Embryonic facial prominence (tissue), 1 donor: Measurements from ENCODE around the gene CHD2.

Experiments used
- DNase-seq: peaks from one replicate; pipeline ENCODE4 v3.0.0-alpha.2; 2016; ENCODE audit errors: extremely low spot score

Gene CHD2

GRCh38 chr15:93066834-93067648 is 166.9 kb downstream of the CHD2 start:
- no peak for DNase-seq

DNA sequence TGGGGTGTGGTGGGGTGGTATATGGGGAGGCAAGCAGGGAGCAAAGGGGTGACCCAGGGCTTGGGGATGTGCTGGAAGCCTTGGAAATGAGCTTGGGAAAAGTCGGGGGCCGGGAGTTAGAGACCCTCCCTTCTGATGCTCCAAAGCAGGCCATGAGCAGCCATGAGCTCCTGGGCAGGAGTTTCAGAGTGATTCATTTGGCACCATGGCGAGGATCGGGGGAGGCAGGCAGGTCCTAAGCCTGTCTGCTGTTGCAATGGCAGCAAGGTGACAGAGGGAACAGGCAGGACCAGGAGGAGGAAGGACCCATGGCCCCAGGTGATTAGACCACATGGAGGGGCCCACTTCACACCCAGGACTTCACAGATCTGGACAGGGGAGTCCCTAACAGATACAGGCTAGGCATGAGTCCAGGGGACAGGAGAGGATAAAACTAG is 167.5 kb downstream of the CHD2 start:
- no peak for DNase-seq

GRCh38 chr15:93068581-93069199 is 168.6 kb downstream of the CHD2 start:
- no peak for DNase-seq

DNA sequence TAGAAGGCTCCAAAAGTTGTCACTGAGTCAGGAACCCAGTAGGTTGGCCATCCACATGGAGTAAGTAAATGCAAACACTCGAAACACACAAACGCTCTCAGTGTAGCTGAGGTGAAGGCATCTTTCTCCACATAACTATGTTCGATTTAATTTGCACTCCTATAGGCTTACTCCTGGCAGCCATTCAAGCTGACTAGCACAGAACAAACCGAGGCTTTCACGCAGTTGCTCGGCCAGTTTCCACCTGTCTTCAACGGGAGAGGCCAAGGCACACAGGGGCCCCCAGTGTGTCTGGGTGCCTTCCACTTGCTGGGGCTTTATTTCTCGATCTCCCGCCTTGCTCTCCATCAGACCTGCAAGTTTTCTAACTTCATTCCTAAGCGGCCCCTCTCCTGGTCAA is 170.0 kb downstream of the CHD2 start:
- no peak for DNase-seq

- DNase-seq = no peak
These were observed 170.6 kb downstream of the CHD2 start for GRCh38 chr15:93070551-93071296.

GRCh38 chr15:93071469-93071936 is 171.4 kb downstream of the CHD2 start:
- no peak for DNase-seq

DNA sequence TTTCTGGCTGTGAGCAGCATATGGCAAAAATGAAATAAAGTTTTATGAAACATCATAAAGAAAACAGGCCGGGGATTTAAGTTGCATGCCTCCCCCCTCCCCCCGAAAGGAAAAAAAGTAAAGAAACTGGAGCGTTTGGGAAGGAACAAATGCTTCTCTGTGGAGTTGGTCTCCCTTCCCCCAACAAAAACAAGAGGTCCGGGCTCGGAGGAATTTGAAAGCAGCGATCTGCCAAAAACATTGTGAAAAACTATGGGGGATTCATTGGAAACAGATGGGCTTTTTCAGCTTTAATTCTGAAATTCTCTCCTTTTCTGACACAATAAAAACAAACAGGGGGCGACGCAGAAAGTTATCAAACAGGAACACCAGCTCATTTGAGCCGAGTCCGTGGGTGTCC is 171.9 kb downstream of the CHD2 start:
- peak; percentile 66 for DNase-seq

DNA sequence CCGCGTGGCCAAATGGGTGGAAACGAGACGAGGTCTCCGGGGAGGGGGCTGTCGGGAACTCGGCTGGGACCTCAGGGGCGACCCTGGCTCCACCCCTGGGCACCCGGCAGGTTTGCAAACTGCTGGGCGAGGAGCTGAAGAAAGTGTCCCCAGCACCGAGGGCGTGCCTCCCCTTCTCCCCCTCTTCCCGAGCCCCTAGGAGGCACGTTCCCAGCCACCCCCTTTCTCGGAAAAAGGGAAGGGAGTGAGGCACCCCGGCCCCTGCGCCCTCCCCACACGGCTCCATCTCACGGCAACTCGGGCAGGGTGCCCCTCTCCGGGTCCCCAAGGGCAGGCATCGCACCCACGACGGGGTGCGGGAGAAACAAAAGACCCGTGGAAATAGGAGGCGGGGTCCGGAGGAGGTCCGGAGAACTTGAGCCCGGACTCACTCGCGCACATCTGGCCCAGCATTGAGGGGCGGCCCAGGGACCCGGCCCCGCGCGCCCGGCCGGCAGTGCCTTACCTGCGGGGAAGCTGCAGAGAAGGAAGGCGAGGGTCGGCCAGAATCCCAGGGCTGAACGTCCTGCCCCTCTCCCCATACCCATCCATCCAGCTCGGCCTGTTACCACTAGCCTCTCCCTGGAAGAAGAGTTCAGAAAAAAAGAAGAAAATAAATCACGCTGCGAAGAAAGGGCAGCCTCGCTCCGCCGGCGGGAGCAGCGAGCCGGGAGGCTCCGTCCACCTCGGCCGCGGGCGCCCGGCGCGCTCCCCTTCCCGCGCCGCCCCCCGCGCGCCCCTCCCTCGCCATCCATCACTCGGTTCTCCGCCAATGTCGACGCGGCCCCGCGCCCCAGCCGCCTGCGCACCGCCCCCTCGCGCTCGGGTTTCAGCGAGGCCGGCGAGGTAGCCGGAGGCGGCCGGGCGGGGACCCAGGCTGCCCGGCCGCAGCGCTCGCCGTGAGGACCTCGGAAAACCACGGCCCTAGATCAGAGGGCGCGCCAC is 172.6 kb downstream of the CHD2 start:
- DNase-seq = peak; percentile 55

GRCh38 chr15:93073465-93073952 is 173.4 kb downstream of the CHD2 start:
- DNase-seq = no peak

DNA sequence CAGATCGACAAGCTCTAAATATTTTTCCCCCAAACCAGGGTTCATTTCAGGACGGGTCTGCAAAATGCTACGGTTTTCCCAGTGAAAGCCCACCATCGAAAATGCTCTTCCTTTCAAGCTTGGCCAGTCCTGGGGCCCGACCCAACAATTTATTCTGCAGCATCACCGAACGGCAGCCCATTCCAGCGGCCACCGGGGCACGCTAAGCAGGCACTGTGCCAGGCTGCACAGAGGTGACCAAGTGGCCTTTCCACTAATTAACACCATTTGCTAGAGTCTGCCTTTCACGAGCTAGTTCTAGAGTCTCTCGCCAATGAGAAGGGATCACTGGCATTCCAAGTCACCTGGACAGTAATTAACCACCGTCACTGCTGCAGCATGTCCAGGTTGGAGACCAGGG is 174.5 kb downstream of the CHD2 start:
- no peak for DNase-seq

DNA sequence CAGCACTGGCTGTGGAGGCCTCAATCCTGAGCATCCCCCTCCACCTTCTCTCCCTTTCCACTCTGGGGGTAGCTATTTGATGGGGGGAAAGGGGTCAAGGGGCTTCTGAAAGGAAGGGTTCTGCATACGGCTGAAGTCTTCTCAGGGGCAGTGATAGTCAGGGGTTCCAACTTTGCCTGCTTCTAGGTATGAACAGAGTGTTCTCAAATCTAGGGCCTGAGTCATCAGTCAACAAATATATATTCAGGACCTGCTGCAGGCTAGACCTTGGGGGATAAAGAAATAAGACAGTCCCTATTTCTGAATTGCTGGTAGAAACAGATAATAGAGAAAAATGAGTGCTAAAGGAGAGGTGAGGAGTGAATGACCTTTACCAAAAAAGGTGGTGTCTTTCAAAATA is 176.1 kb downstream of the CHD2 start:
- DNase-seq = no peak

- DNase-seq = no peak
These were observed 176.8 kb downstream of the CHD2 start for GRCh38 chr15:93076875-93077274.
